GM18511 (cell line): ENCODE results near the gene MYLK.
A peak's percentile ranks its signal among the peaks of the same experiment; 100 is the strongest.
"Not testable (repeated sequence)": the region's sequence is repeated elsewhere in the genome, so short reads cannot be mapped to it uniquely, and the experiment has no call there.

Source experiments
- ATAC-seq: cut with Tn5 transposase; IDR thresholded peaks from one replicate; pipeline ENCODE4 v1.9.1; 2021; ENCODE audit warnings: mild to moderate bottlenecking, moderate library complexity; ENCODE audit not compliant: unreplicated experiment

MYLK gene

GRCh38 chr3:123606527-123606926, 277.6 kb downstream of the MYLK start:
- ATAC-seq, result no peak

- peak; percentile 73 for ATAC-seq
Measured at GRCh38 chr3:123605789-123606234, 278.3 kb downstream of the MYLK start.

DNA sequence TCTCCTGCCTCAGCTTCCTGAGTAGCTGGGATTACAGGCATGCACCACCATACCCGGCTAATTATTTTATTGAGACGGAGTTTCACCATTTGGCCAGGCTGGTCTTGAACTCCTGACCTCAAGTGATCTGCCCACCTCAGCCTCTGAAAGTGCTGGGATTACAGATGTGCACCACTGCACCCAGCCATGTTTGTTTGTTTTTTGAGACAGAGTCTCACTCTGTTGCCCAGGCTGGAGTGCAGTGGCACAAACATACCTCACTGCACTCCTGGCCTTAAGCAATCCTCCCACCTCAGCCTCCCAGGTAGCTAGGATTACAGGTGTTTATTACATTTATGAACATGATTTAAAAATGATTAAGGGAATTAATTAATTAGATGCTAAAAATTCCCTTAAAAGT, 281.0 kb downstream of the MYLK start:
- not testable (repeated sequence) for ATAC-seq

GRCh38 chr3:123602325-123602724, 281.8 kb downstream of the MYLK start:
- no peak for ATAC-seq

DNA sequence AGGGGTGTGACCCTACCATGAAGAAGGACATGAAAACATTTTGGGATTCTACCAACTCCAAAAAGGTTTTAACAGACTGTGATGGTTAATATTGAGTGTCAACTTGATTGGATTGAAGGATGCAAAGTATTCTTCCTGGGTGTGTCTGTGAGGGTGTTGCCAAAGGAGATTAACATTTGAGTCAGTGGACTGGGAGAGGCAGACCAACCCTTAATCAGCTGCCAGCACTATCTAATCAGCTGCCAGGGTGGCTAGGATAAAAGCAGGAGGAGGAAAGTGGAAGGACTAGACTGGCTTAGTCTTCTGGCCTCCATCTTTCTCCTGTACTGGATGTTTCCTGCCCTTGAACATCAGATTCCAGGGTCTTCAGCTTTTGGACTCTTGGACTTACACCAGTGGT, 283.3 kb downstream of the MYLK start:
- ATAC-seq, result not testable (repeated sequence)

DNA sequence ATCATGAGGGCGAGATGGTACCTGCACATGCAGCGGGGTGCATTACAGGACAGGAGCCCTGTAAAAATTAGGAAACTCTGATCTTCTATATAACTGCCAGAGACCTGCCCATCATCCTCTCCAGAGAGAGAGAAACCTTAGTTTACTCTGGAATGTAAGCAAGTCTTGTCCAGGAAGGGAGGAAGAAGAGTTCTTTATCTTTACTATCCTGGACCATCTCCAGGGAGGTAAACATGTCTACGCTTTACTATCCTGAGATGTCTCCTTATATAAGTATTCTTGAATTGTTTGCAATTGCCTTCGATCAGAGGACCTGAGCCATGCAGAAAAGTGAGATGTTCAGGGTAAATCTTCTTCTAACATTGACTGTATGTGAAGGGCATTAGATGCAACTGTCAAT, 286.6 kb downstream of the MYLK start:
- ATAC-seq, result no peak

DNA sequence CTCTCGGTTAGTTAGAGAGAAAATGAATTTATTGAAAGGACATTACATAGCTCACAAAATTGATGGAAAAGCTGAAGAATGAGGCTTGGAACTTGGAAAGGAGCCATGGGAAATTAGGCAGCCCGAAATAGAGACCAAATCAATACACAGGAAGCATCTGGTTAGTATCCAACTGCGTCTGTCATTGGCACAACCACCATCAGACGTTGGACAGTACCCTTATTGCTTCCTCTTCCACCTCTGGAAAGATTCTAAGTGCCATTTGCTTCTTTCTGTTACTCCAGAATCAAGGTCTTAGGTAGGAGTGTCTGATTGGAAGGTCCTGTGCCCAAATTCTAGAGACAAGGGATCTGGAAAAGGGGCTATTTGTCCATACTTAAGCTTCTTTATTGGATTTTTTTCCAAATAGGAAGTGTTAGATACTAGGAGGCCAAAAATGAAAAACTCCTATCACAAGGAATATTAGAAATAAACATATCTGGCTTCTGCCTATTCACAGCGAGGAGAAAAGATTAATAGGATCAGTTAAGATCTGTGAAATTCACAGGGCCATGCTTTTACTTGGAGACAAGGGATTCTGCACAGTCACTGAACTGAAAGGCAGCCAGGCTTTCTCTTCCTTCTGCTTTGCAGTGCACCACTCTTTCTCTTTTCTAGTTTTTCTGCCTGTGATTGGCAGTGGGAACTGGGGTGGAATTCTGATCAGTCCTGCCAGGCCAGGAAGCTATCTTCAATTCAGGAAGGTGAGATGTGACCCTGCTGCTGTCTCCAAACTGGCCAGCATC, 288.5 kb downstream of the MYLK start:
- no peak for ATAC-seq

GRCh38 chr3:123593381-123593780, 290.8 kb downstream of the MYLK start:
- ATAC-seq, result no peak

GRCh38 chr3:123590685-123591450, 293.3 kb downstream of the MYLK start:
- ATAC-seq, result no peak

DNA sequence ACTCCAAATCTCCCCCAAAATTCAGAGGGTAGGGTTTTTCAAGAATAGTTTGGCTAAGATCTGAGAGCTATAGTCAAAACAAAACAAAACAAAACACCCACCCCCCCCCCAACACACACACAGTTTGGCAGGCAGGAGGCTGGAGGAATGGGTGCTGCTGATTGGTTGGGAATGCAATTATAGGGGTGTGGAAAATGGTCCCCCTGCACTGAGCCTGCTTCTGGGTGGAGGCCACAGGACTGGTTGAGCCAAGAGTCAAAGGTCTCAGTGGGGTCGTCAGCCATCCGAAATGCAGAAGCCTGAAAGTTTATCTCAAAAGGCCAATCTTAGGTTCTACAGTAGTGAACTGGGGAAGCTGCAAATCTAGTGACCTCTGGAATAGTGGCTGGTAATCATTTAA, 296.7 kb downstream of the MYLK start:
- no peak for ATAC-seq

DNA sequence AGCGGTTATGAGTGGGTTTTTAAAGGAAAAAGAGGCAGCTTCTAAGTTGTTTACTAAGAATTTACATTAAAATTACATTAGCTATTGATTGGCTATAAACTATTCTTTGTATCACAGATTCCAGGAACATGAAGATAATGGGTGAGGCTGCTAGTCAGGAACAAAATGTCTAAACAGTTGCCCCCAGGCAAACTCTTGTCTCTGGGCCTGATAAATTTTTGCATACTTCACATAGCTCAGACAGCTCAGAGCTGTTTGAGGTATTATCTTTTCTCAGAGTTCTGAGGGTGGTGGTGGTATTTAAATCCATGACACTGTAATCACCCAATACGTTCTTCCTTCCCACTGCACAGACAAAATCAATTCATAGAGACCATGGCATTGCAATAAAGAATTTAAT, 297.2 kb downstream of the MYLK start:
- ATAC-seq, result no peak

DNA sequence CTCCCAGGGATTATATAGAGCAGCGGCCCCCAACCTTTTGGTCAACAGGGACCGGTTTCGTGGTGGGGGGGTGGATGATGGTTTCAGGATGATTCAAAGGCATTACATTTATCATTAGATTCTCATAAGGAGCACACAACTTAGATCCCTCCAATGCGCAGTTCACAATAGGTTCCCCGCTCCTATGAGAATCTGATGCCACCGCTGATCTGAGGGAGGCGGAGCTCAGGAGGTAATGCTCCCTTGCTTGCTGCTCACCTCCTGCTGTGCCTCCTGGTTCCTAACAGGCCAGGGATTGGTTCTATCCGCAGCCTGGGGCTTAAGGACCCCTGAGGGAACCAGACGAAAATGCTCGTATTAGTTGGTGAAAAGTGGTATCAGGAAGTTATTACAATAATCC, 298.0 kb downstream of the MYLK start:
- no peak for ATAC-seq

DNA sequence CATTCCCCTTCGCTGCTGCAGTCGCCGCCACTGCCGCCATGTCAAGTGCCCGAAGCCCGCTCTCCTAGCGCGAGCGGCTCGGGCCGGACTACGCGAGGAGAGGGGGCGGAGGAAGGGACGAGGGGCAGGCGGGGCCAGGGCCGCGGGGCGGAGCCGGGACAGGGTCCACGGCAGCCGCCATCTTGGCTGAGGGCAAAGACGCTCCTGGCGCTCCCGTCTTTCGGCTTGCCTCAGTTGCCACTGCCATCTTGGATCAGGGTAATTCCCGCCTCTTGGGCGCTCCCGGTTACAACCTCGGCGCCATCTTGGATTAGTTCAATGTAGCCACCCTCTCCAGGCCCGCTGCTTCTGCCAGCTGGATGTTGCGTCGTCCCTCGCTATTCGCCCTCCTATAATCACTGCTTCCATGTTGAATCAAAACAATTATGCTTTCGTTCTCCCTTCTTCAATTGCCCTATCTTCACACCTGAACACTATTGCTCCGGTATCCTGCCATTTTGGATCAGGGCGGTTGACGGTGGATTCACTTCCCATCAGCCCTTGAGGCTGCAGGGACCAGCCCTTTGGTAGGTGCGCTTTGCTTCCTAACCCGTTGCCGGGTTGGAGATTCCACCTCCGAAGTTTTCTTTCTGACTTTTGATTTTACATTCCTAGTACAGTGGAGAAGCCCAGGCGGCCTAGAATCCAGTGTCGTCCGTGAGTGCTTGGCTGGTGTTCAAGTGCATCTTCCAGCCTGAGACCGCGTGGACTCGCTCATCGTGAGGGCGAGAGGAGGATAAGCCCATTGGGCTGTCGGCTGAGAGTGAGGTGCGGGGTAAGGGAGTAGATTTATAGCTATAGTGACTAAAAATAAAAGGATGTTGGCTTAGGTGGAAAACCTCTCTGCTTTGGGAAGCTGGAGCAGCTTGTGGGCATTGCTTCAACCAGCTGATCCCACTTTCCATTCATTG, 298.9 kb downstream of the MYLK start, which contains the start of gene HACD2:
HACD2 (minus strand) TSS at position 66 of the 950 bp plus-strand sequence; CDS start at position 40, 26 bp downstream.
- peak; percentile 87 for ATAC-seq

DNA sequence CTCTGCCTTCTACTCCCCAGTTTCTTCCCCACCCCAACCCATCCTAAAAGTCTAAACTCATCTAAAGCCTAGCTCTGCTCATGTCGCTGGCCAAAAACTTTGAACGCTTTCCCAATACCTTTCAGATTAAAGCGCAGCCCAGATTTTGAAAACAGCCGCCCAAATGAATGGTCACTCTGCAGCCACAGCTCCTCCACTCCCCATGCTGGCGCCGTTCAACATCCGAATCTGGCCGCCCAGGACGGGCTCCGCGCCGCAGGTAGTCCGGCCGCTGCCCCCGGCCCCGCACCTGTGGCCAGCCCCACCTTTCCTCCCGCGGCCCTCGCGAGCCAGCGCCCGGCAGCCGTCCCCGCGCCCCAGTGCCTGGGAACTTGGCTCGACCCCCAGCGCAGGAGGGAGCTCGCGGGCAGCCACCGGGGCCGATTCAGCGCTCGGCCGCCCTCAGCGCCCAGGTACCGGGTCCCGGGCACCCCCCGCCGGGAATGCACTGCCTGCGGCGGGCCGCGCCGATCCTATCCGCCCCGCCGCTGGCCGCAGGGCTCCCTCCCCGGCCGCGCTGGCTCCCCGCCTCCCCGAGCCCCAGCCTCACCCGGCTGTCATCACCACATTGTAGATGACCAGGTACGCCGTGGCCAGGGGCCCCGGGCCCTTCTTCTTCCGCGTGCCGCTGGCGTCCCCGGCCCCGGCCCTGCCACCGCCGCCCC, 299.7 kb downstream of the MYLK start:
- ATAC-seq, result peak; percentile 33

- no peak for ATAC-seq
Measured at GRCh38 chr3:123583561-123583960, 300.6 kb downstream of the MYLK start.

DNA sequence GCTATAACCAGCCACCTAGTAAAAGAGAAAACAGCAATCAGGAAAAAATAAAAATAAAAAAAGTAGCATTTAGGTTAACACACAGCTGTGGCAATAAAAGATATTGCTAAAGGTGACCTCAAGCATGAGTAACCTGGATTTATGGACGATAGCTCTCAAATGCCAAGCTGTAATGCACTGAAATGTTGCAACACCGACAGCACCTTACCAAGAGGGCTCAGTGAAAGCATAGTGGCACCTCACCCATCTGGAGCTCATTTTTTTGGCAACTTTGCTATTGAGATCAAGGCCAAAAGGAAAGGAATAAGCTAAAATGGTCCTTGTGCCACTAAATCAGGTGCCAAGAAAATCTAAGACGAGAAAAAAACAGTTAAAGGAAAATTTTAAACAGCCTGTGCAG, 301.8 kb downstream of the MYLK start:
- ATAC-seq, result no peak

- ATAC-seq, result peak; percentile 57
Measured at GRCh38 chr3:123576122-123576521, 308.0 kb downstream of the MYLK start.

- ATAC-seq, result no peak
Measured at GRCh38 chr3:123571973-123572365, 312.2 kb downstream of the MYLK start.

GRCh38 chr3:123571264-123571972, 312.7 kb downstream of the MYLK start:
- no peak for ATAC-seq

- no peak for ATAC-seq
Measured at GRCh38 chr3:123568875-123569274, 315.3 kb downstream of the MYLK start.
